Thymus (tissue), 11 donors: ENCODE data around the gene NHS. TPM values are rescaled to one million over a fixed set of nuclear protein-coding genes. Genes with fewer than 3 reads are reported as not detected.

Experiments
- DNase-seq, 9 donors: peaks; one replicate each; pipeline ENCODE4 v3.0.0-alpha.2; 2013; ENCODE audit warnings: low spot score in 9 of 9, low read depth in 6 of 9, missing footprints in 1 of 9
- H3K27ac ChIP-seq, 2 donors: one replicate each; pipeline ENCODE4 v1.5.1; 2013; ENCODE audit warnings: control low read depth in 1 of 2, low read depth in 1 of 2, low read length in 1 of 2, mild to moderate bottlenecking in 1 of 2, moderate library complexity in 1 of 2
- H3K27me3 ChIP-seq, 2 donors: one replicate each; pipeline ENCODE4 v1.5.1; 2013; ENCODE audit warnings: low read length in 1 of 2; ENCODE audit not compliant: control insufficient read depth in 2 of 2, insufficient read depth in 1 of 2
- H3K36me3 ChIP-seq, 2 donors: one replicate each; pipeline ENCODE4 v1.5.1; 2013; ENCODE audit warnings: low read length in 1 of 2, mild to moderate bottlenecking in 1 of 2, moderate library complexity in 1 of 2; ENCODE audit not compliant: control insufficient read depth in 2 of 2, insufficient read depth in 2 of 2
- H3K4me1 ChIP-seq, 2 donors: one replicate each; pipeline ENCODE4 v1.5.1; 2013; ENCODE audit warnings: low read length in 2 of 2; ENCODE audit not compliant: control insufficient read depth in 2 of 2, insufficient read depth in 2 of 2
- H3K4me3 ChIP-seq, 2 donors: one replicate each; pipeline ENCODE4 v1.5.1; 2013; ENCODE audit warnings: low read length in 2 of 2, control low read depth in 1 of 2, mild to moderate bottlenecking in 1 of 2
- H3K9me3 ChIP-seq, 2 donors: one replicate each; pipeline ENCODE4 v1.5.1; 2013; ENCODE audit warnings: low read length in 1 of 2, mild to moderate bottlenecking in 1 of 2; ENCODE audit not compliant: control insufficient read depth in 2 of 2, insufficient read depth in 1 of 2
- WGBS: extraction: QIAGEN DNeasy Blood & Tissue Kit; methylation state at CpG from one replicate; pipeline ENCODE4 v1.1.7; 2013; 5-methylcytosine and 5-hydroxymethylcytosine counted together
- polyA plus RNA-seq: library from polyadenylated mRNA; stranded (reverse); fragments of 200-250 nt; gene quantifications from one replicate; pipeline ENCODE4 v1.2.3, GENCODE V29; 2013
- total RNA-seq: library from RNA; stranded (reverse); fragments of 120-200 nt; gene quantifications from one replicate; pipeline ENCODE4 v1.2.4, GENCODE V29; 2013
- donor health status: healthy.

Gene NHS
- total and polyA plus RNA-seq, 2 donors = 1.7 to 2.8 TPM

DNA sequence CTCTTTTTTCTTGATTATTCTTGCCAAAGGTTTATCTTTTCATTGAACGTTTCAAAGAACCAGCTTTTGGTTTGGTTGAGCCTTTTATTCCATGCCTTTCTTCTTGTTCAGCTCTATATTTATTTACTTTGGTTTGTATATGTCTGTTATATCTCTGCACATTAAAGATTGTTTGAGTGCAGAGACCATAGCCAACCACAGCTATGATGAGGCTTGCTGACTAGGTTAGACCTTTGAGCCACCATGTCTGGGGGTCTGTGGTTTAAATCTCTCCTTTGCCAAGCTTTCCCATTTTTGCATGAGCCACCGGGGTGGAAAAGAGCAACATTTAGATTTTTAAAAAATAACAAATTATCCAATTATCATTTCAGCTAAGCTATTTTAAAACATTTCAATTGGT is 96.1 kb downstream of the NHS start:
- DNase-seq = no peak
- Histone ChIP-seq H3K4me1 (no peaks in the 10 kb centered on the region), H3K27me3 (no peaks in the 10 kb centered on the region), H3K36me3 (no peaks in the 10 kb centered on the region), H3K27ac (no peak overlapping the region), H3K9me3 (no peaks in the 10 kb centered on the region), H3K4me3 (no peak overlapping the region)
- 97% methylated on average over 2 of the region's 2 CpGs for WGBS

DNA sequence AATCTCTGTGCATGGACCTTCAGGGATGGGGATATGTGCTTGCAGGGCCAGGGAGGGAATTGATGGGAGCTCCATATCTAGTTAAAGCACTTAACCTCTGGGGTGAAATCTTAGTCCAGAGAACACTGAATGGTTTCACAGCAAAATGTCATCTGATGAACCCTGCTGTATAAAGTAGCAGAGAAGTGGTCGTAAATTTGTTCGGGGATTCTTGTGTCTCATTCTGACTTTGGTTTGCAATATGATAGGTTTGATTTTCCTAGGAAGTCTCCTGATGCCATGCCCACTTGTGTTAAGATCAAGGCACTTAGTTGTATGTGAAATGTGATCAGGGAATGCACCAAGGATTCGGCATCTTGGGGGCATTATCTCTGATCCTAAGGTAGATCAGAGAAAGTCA is 96.9 kb downstream of the NHS start:
- Histone ChIP-seq H3K4me1 (no peaks in the 10 kb centered on the region), H3K36me3 (no peaks in the 10 kb centered on the region), H3K9me3 (no peaks in the 10 kb centered on the region), H3K27ac (no peak overlapping the region), H3K4me3 (no peak overlapping the region), H3K27me3 (no peaks in the 10 kb centered on the region)
- WGBS = 93% methylated on average over 3 of the region's 3 CpGs
- no peak for DNase-seq

- DNase-seq = no peak
- Histone ChIP-seq H3K27ac (no peak overlapping the region), H3K4me1 (no peaks in the 10 kb centered on the region), H3K27me3 (no peaks in the 10 kb centered on the region), H3K36me3 (no peaks in the 10 kb centered on the region), H3K4me3 (no peak overlapping the region), H3K9me3 (no peaks in the 10 kb centered on the region)
- 47% methylated on average over 1 of the region's 1 CpG for WGBS
These were observed 97.4 kb downstream of the NHS start for GRCh38 chrX:17472424-17472823.

DNA sequence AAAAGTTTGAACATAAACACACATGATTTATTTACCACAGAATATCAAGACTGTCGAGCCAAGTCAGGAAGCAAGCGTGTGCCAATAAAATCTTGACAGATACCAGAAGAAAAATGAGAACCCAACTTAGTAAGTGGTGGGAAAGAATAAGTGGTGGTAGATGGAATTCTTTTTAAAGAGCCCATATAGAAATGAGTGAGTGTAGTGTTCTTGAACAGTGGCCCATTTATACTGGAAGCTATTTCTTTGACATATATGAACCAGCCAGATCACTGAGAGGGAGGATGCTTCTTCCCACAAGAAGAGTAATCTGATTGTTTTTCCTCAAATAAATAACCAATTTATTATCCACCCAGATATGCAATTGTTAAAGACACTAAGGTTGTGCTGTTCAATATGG is 98.0 kb downstream of the NHS start:
- no peak for DNase-seq
- WGBS = 75% methylated on average over 2 of the region's 2 CpGs
- H3K4me3 ChIP-seq = no peak overlapping the region
- H3K36me3 ChIP-seq = no peaks in the 10 kb centered on the region
- H3K27me3 ChIP-seq = no peaks in the 10 kb centered on the region
- no peaks in the 10 kb centered on the region for H3K4me1 ChIP-seq
- H3K9me3 ChIP-seq = no peaks in the 10 kb centered on the region
- H3K27ac ChIP-seq = no peak overlapping the region

- Histone ChIP-seq H3K9me3 (no peaks in the 10 kb centered on the region), H3K27me3 (no peaks in the 10 kb centered on the region), H3K4me3 (no peak overlapping the region), H3K36me3 (no peaks in the 10 kb centered on the region), H3K27ac (no peak overlapping the region), H3K4me1 (no peaks in the 10 kb centered on the region)
- no peak for DNase-seq
- 87% methylated on average over 2 of the region's 2 CpGs for WGBS
These were observed 99.9 kb downstream of the NHS start for GRCh38 chrX:17474892-17475291.

DNA sequence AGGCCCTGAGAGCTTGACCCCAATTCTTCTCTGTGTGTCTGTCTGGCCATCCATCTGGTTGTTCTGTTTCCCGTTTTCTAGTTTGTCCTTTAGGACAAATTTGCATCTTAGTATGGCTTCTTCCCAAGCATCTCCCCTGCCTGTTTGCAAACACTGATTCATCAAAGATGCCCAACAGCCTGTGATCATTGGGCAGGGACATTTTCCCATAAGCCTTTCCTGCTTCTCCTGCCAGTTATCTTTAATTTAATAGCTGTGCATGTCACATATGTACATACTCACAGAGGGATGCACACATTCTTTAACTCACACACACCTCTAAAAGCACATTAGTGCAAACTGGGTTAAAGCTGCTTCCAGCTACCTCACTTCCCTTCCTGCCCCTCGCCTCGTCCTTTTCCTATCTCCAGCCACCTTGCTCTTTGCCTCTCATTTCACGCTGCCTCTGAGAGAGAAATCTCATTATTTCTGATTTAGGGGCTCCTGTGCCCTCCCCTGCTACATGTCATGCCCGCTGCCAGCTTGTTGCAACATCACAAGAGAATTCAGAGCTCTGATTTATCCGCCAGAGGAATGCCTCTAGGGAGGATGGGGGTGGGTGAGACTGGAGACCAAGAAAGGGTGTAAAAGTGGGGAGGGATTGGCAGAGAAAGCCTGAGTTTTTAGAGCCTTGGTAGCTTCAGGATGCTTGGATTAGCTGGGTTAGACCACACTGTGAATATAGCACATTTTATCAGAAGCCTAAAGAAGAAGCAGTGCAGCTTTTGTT is 100.6 kb downstream of the NHS start:
- Histone ChIP-seq H3K9me3 (no peaks in the 10 kb centered on the region), H3K4me3 (no peak overlapping the region), H3K4me1 (no peaks in the 10 kb centered on the region), H3K27me3 (no peaks in the 10 kb centered on the region), H3K36me3 (no peaks in the 10 kb centered on the region), H3K27ac (no peak overlapping the region)
- WGBS = 66% methylated on average over 6 of the region's 6 CpGs
- no peak for DNase-seq

- 86% methylated on average over 2 of the region's 2 CpGs for WGBS
- no peak for DNase-seq
- no peaks in the 10 kb centered on the region for H3K27me3 ChIP-seq
These were observed 101.4 kb downstream of the NHS start for GRCh38 chrX:17476411-17476810.

GRCh38 chrX:17481086-17481485 is 106.1 kb downstream of the NHS start:
- Histone ChIP-seq H3K27me3 (no peaks in the 10 kb centered on the region), H3K9me3 (no peaks in the 10 kb centered on the region), H3K27ac (no peak overlapping the region), H3K4me3 (no peak overlapping the region), H3K36me3 (no peaks in the 10 kb centered on the region), H3K4me1 (no peaks in the 10 kb centered on the region)
- no peak for DNase-seq
- 89% methylated on average over 4 of the region's 4 CpGs for WGBS

More at GRCh38 chrX:17476411-17476810, 101.4 kb downstream of the NHS start:
- Histone ChIP-seq H3K4me1 (no peaks in the 10 kb centered on the region), H3K4me3 (no peak overlapping the region), H3K9me3 (no peaks in the 10 kb centered on the region), H3K36me3 (no peaks in the 10 kb centered on the region), H3K27ac (no peak overlapping the region)

- Histone ChIP-seq H3K27ac (no peak overlapping the region), H3K4me1 (no peaks in the 10 kb centered on the region), H3K9me3 (no peaks in the 10 kb centered on the region), H3K27me3 (no peaks in the 10 kb centered on the region), H3K4me3 (no peak overlapping the region), H3K36me3 (no peaks in the 10 kb centered on the region)
- DNase-seq = no peak
- 97% methylated on average over 1 of the region's 1 CpG for WGBS
These were observed 109.6 kb downstream of the NHS start for GRCh38 chrX:17484592-17484991.
